GM19452 (cell line): ENCODE measurements around the gene ZNF445.
"Not testable (repeated sequence)": the region's sequence is repeated elsewhere in the genome, so short reads cannot be mapped to it uniquely, and the experiment has no call there.

Source experiments
- ATAC-seq: cut with Tn5 transposase; IDR thresholded peaks from one replicate; pipeline ENCODE4 v1.9.1; 2021; ENCODE audit not compliant: unreplicated experiment

ZNF445 gene

GRCh38 chr3:44437800-44438199 lies 39.7 kb downstream of the ZNF445 start:
- no peak for ATAC-seq

GRCh38 chr3:44436181-44436580 lies 41.3 kb downstream of the ZNF445 start:
- ATAC-seq = no peak

GRCh38 chr3:44434834-44435510 lies 42.5 kb downstream of the ZNF445 start:
- no peak for ATAC-seq

- ATAC-seq = no peak
Observed at GRCh38 chr3:44430466-44430865, 47.0 kb downstream of the ZNF445 start.

GRCh38 chr3:44429459-44429858 lies 48.0 kb downstream of the ZNF445 start:
- ATAC-seq = no peak

- ATAC-seq = no peak
Observed at GRCh38 chr3:44428910-44429309, 48.6 kb downstream of the ZNF445 start.

GRCh38 chr3:44427683-44428082 lies 49.8 kb downstream of the ZNF445 start:
- no peak for ATAC-seq

GRCh38 chr3:44424758-44425157 lies 52.7 kb downstream of the ZNF445 start:
- no peak for ATAC-seq

- no peak for ATAC-seq
Observed at GRCh38 chr3:44421280-44421679, 56.2 kb downstream of the ZNF445 start.

GRCh38 chr3:44420676-44421075 lies 56.8 kb downstream of the ZNF445 start:
- ATAC-seq = no peak

- no peak for ATAC-seq
Observed at GRCh38 chr3:44419923-44420650, 57.4 kb downstream of the ZNF445 start.

GRCh38 chr3:44419116-44419922 lies 58.2 kb downstream of the ZNF445 start:
- ATAC-seq = no peak

GRCh38 chr3:44418549-44418948 lies 58.9 kb downstream of the ZNF445 start:
- ATAC-seq = no peak

- not testable (repeated sequence) for ATAC-seq
Observed at GRCh38 chr3:44418118-44418517, 59.4 kb downstream of the ZNF445 start.

GRCh38 chr3:44416031-44417030 lies 61.1 kb downstream of the ZNF445 start:
- ATAC-seq = no peak

- ATAC-seq = no peak
Observed at GRCh38 chr3:44415421-44415820, 62.0 kb downstream of the ZNF445 start.

GRCh38 chr3:44414517-44415090 lies 62.9 kb downstream of the ZNF445 start:
- ATAC-seq = no peak

- ATAC-seq = no peak
Observed at GRCh38 chr3:44412365-44412764, 65.1 kb downstream of the ZNF445 start.

GRCh38 chr3:44411031-44411645 lies 66.3 kb downstream of the ZNF445 start:
- no peak for ATAC-seq
